Vagina (tissue), 2 donors: ENCODE results near the gene S100A7A. TPM values are rescaled to one million over a fixed set of nuclear protein-coding genes. Genes with fewer than 3 reads are reported as not detected.

Experiments
- DNase-seq, 2 donors: peaks; one replicate each; pipeline ENCODE4 v3.0.0-alpha.2; 2017; ENCODE audit errors: extremely low spot score in 2 of 2
- H3K27ac ChIP-seq: fragments of 200-600 bp; sonication (generic); one replicate; pipeline ENCODE4 v1.5.1; 2019
- H3K27me3 ChIP-seq: fragments of 200-600 bp; sonication (generic); one replicate; pipeline ENCODE4 v1.5.1; 2019
- H3K36me3 ChIP-seq, 2 donors: fragments of 200-600 bp; sonication (generic); one replicate each; pipeline ENCODE4 v1.5.1; 2017 to 2019
- H3K4me1 ChIP-seq: fragments of 200-600 bp; sonication (generic); one replicate; pipeline ENCODE4 v1.5.1; 2019
- H3K4me3 ChIP-seq, 2 donors: fragments of 200-600 bp; sonication (generic); 1 replicate in 1 of 2; 2 replicates in 1 of 2; pipeline ENCODE4 v1.5.1; 2016 to 2019
- H3K9me3 ChIP-seq: fragments of 200-600 bp; sonication (generic); one replicate; pipeline ENCODE4 v1.5.1; 2019
- POLR2A ChIP-seq, 2 donors: fragments of 450-650 bp; IDR thresholded peaks; one replicate each; pipeline ENCODE4 v1.6.1; 2017; ENCODE audit warnings: antibody characterized with exemption in 2 of 2, mild to moderate bottlenecking in 2 of 2, moderate library complexity in 2 of 2
- POLR2AphosphoS5 ChIP-seq, 2 donors: sonication (generic); formaldehyde crosslinking; IDR thresholded peaks; one replicate each; pipeline ENCODE4 v1.9.0; 2017; ENCODE audit warnings: antibody characterized with exemption in 2 of 2, mild to moderate bottlenecking in 2 of 2, low read depth in 1 of 2; ENCODE audit not compliant: insufficient read depth in 1 of 2
- intact Hi-C: fragments of 100-400 bp; cut with DNase I; formaldehyde crosslinking; loops from one replicate; pipeline ENCODE4 v1.15.1; 2023
- total RNA-seq: library from RNA; depleted of rRNA; stranded (reverse); fragments of >200 nt; gene quantifications from one replicate; pipeline ENCODE4 v1.2.3, GENCODE V29; 2016
- TF ChIP-seq, protein P1 (sequence below), 3 experiments: fragments of 450-650 bp in 2 of 3; fragments of 200-600 bp in 1 of 3; sonication (generic) in 1 of 3; IDR thresholded peaks; one replicate each; pipeline ENCODE4 v1.5.1; 2017 to 2019; ENCODE audit warnings: antibody characterized with exemption in 3 of 3, mild to moderate bottlenecking in 2 of 3, moderate library complexity in 2 of 3

Gene S100A7A
- total RNA-seq, 1 donor from 2014 or later: not detected

DNA sequence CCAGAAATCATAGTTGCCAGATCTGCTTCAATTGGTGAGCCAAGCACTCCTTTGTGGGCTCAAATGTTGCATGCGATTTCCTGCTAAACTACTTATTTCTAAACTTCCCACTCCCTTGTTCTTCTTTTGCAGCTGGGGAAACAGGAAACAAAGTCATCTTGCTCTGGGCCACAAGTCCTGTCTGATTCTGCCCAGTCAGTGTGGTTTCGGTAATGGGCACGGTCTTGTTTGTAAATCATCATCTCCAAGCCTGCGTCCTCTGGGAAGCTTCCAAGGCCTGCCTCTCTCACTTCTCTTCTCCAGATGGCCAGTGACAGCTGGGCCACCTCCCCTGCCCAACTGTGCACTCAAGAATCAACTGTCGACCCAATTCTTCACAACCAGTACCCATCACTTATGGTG is 29.8 kb upstream of the S100A7A start:
- H3K4me3 ChIP-seq: no peak overlapping the region
- intact Hi-C loops: no loop called here
- DNase-seq: peak; percentile 83 to 88
- TF ChIP-seq, protein P1, sequence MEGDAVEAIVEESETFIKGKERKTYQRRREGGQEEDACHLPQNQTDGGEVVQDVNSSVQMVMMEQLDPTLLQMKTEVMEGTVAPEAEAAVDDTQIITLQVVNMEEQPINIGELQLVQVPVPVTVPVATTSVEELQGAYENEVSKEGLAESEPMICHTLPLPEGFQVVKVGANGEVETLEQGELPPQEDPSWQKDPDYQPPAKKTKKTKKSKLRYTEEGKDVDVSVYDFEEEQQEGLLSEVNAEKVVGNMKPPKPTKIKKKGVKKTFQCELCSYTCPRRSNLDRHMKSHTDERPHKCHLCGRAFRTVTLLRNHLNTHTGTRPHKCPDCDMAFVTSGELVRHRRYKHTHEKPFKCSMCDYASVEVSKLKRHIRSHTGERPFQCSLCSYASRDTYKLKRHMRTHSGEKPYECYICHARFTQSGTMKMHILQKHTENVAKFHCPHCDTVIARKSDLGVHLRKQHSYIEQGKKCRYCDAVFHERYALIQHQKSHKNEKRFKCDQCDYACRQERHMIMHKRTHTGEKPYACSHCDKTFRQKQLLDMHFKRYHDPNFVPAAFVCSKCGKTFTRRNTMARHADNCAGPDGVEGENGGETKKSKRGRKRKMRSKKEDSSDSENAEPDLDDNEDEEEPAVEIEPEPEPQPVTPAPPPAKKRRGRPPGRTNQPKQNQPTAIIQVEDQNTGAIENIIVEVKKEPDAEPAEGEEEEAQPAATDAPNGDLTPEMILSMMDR (IDR thresholded peaks at IDR 0.05): no peak
- TF ChIP-seq POLR2AphosphoS5 (IDR thresholded peaks at IDR 0.05; ENCODE audit: insufficient read depth in 1 of 2, low read depth in 1 of 2): no peak
- TF ChIP-seq POLR2A (IDR thresholded peaks at IDR 0.05): no peak
- H3K4me1 ChIP-seq: no peaks in the 10 kb centered on the region
- H3K27ac ChIP-seq: no peak overlapping the region
- no peaks in the 10 kb centered on the region for H3K9me3 ChIP-seq
- H3K36me3 ChIP-seq: no peaks in the 10 kb centered on the region
- H3K27me3 ChIP-seq: no peaks in the 10 kb centered on the region

DNA sequence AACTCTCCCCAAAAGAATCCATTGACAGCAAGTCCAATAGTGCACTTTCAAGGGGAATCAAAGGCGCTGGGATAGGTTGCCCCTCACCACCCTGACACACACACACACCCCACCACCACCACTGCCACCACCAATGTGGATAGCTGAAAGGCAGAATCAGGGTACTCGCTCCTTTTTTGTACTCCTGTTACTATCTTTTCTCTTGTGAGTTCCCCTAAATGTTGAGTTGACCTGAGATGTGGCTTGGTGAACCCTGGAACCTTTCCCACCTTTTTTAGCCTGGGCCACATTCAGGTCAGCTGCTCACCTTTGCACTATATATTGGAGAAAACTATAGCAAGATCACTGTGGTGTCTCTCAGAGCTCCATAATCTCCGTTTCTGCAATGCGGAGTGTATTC is 29.3 kb upstream of the S100A7A start:
- intact Hi-C loops: no loop called here
- no peaks in the 10 kb centered on the region for H3K36me3 ChIP-seq
- H3K27me3 ChIP-seq: no peaks in the 10 kb centered on the region
- peak in 1 of 2 donors; percentile 60 for DNase-seq
- no peaks in the 10 kb centered on the region for H3K4me1 ChIP-seq
- TF ChIP-seq POLR2A (IDR thresholded peaks at IDR 0.05) (no peak), POLR2AphosphoS5 (IDR thresholded peaks at IDR 0.05; ENCODE audit: insufficient read depth in 1 of 2, low read depth in 1 of 2) (no peak)
- TF ChIP-seq, protein P1 (IDR thresholded peaks at IDR 0.05): no peak
- no peaks in the 10 kb centered on the region for H3K9me3 ChIP-seq
- no peak overlapping the region for H3K4me3 ChIP-seq
- H3K27ac ChIP-seq: no peak overlapping the region

DNA sequence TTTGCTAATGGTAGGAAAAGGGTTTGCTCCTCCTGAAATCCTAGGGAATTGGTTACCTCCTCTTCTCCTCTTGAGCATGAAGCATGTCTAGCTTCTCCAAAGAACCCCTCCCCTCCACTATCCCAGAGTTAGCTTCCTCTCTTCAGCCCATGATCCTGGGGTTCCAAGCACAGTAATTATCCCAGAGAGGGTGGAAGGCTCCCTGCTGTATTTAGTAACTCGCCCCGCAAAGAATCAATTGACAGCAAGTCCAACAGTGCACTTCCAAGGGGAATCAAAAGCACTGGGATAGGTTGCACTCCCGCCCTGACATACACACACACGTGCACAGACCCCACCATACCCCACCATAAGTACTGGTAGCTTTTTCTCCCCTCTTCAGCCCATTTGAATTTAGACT is 28.5 kb upstream of the S100A7A start:
- Histone ChIP-seq H3K9me3 (no peaks in the 10 kb centered on the region), H3K27ac (no peak overlapping the region), H3K4me1 (no peaks in the 10 kb centered on the region), H3K27me3 (no peaks in the 10 kb centered on the region), H3K36me3 (no peaks in the 10 kb centered on the region), H3K4me3 (no peak overlapping the region)
- intact Hi-C loops: no loop called here
- TF ChIP-seq, protein P1 (IDR thresholded peaks at IDR 0.05): no peak
- TF ChIP-seq POLR2AphosphoS5 (IDR thresholded peaks at IDR 0.05; ENCODE audit: insufficient read depth in 1 of 2, low read depth in 1 of 2) (no peak), POLR2A (IDR thresholded peaks at IDR 0.05) (no peak)
- DNase-seq: peak; percentile 16 to 52

DNA sequence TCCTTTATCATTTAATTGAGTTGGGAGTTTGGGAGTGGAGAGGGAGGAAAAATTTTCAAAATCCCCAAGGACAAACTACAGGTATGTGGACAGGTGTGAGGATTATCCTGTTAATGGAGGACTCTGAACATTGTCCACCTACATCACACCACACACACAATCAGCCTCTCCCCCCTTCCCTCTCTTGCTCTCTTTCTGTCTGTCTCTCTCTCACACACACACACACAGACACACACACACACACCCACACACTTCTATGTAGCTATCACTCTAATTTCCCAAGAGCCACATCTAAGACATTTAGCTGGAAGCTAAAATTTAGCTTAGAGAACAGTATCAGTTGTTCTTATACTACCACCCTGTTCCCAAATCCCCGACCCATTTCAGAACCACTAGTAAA is 26.9 kb upstream of the S100A7A start:
- TF ChIP-seq, protein P1 (IDR thresholded peaks at IDR 0.05): no peak
- TF ChIP-seq POLR2A (IDR thresholded peaks at IDR 0.05): no peak
- TF ChIP-seq POLR2AphosphoS5 (IDR thresholded peaks at IDR 0.05; ENCODE audit: insufficient read depth in 1 of 2, low read depth in 1 of 2): no peak
- H3K4me1 ChIP-seq: no peaks in the 10 kb centered on the region
- intact Hi-C loops: no loop called here
- peak overlapping the region; percentile 37 for H3K27ac ChIP-seq
- H3K4me3 ChIP-seq: peak overlapping the region in 1 of 2 donors; percentile 23
- DNase-seq: no peak
- no peaks in the 10 kb centered on the region for H3K27me3 ChIP-seq
- H3K9me3 ChIP-seq: no peaks in the 10 kb centered on the region
- no peaks in the 10 kb centered on the region for H3K36me3 ChIP-seq

DNA sequence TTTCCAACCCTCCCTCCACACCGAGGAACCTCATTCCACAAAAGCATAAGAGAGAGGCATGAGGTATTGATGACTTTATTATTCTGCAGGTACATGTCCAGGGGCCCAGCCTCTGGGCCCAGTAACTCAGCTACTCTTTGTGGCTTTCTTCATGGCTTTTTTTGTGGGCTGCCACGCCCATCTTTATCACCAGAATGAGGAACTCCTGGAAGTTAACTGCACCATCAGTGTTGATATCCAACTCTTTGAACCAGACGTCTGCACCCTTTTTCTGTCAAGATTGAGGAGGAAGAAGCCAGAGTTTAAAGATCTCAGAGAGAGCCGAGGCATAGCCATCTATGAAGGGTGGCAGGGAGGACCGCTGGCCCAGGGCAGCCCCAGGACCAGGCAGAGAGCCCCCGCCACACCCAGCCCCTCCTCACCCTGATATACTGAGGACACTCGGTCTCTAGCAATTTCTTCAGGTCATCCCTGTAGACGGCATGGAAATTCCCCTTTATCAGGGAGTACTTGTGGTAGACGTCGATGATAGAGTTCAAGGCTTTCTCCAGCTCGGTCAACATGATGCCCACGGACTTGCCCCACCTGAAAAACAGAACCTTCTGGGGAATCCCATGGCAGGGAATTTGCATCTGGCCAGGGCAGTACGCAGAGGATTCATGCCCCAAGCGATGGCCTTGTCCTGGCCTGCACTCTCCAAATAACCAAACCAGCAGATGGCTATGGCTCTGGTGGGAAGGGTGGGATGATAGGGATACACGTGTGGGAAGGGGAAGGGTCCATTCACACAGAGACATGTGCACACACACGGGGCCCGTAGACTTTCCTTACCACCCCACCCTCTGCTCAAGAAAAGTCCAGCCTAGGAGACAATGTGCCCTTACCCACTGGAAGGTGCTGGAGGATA is 26.1 kb upstream of the S100A7A start:
- Histone ChIP-seq H3K4me1 (no peaks in the 10 kb centered on the region), H3K36me3 (no peaks in the 10 kb centered on the region), H3K4me3 (peak overlapping the region in 1 of 2 donors; percentile 23), H3K27ac (peak overlapping the region; percentile 37), H3K27me3 (no peaks in the 10 kb centered on the region), H3K9me3 (no peaks in the 10 kb centered on the region)
- intact Hi-C loops: no loop called here
- no peak for TF ChIP-seq POLR2A (IDR thresholded peaks at IDR 0.05)
- TF ChIP-seq POLR2AphosphoS5 (IDR thresholded peaks at IDR 0.05; ENCODE audit: insufficient read depth in 1 of 2, low read depth in 1 of 2): no peak
- TF ChIP-seq, protein P1 (IDR thresholded peaks at IDR 0.05): no peak
- peak in 1 of 2 donors; percentile 52 for DNase-seq
